B cell (primary cell): ENCODE measurements around the gene SAFB. TPM values are rescaled to one million over a fixed set of nuclear protein-coding genes. Genes with fewer than 3 reads are reported as not detected.

Experiments
- ATAC-seq: fragments of 200-7000 bp; cut with Tn5 transposase; one replicate; pipeline ENCODE4 v1.10.0; 2021; ENCODE audit warnings: low read depth, mild to moderate bottlenecking, moderate number of reproducible peaks, moderate library complexity
- CTCF ChIA-PET: fragments of 350-600 bp; sonication (Branson Sonifier 250); formaldehyde crosslinking; loops from one replicate; lab custom pipeline; 2021; ENCODE audit warnings: antibody characterized with exemption, inconsistent platforms; lab: Charles Lee
- POLR2A ChIA-PET: fragments of 350-600 bp; sonication (Branson Sonifier 250); formaldehyde crosslinking; loops from one replicate; lab custom pipeline; 2021; ENCODE audit warnings: antibody characterized with exemption; lab: Charles Lee
- DNase-seq: peaks from one replicate; pipeline ENCODE4 v3.0.0; 2013
- H2AFZ ChIP-seq: 2 replicates; pipeline ENCODE4 v1.6.1; 2012; ENCODE audit warnings: mild to moderate bottlenecking, low read depth, low read length; ENCODE audit not compliant: insufficient read depth, poor library complexity, severe bottlenecking
- H3K27ac ChIP-seq, 2 donors: 1 replicate in 1 of 2; 2 replicates in 1 of 2; pipeline ENCODE4 v1.5.1; 2012 to 2013; ENCODE audit warnings: low read length in 2 of 2, mild to moderate bottlenecking in 2 of 2, moderate library complexity in 1 of 2
- H3K27me3 ChIP-seq, 4 experiments: fragments of 200-600 bp in 1 of 4; sonication (generic) in 1 of 4; replicated peaks in 1 of 4; 1 replicate in 2 of 4; 2 replicates in 2 of 4; pipeline versions ENCODE4 v1.6.1 to v1.7.0; 2013 to 2016; ENCODE audit warnings: low read length in 3 of 4, mild to moderate bottlenecking in 2 of 4, mixed read lengths in 1 of 4, moderate library complexity in 1 of 4; ENCODE audit not compliant: insufficient read depth in 4 of 4, control insufficient read depth in 3 of 4; ENCODE audit errors: control extremely low read depth in 1 of 4
- H3K36me3 ChIP-seq, 2 experiments: replicated peaks in 1 of 2; 1 replicate in 1 of 2; 2 replicates in 1 of 2; pipeline versions ENCODE4 v1.6.1 to v1.7.1; 2013; ENCODE audit warnings: low read length in 1 of 2; ENCODE audit not compliant: insufficient read depth in 2 of 2, control insufficient read depth in 1 of 2; ENCODE audit errors: control extremely low read depth in 1 of 2, extremely low read depth in 1 of 2
- H3K4me1 ChIP-seq, 2 donors: fragments of 200-600 bp in 1 of 2; sonication (generic) in 1 of 2; 1 replicate in 1 of 2; 2 replicates in 1 of 2; pipeline versions ENCODE4 v1.5.1 to v1.6.1; 2013 to 2017; ENCODE audit warnings: low read length in 2 of 2; ENCODE audit not compliant: control insufficient read depth in 2 of 2, insufficient read depth in 2 of 2
- H3K4me2 ChIP-seq: replicated peaks from 2 replicates; pipeline ENCODE3; 2012; ENCODE audit warnings: mild to moderate bottlenecking, low read depth, low read length; ENCODE audit not compliant: poor library complexity, severe bottlenecking
- H3K4me3 ChIP-seq, 5 experiments: fragments of 200-600 bp in 1 of 5; sonication (generic) in 1 of 5; 1 replicate in 3 of 5; 2 replicates in 2 of 5; pipeline versions ENCODE4 v1.5.1 to v1.7.0; 2011 to 2016; ENCODE audit warnings: low read length in 4 of 5, mild to moderate bottlenecking in 4 of 5, low read depth in 2 of 5, control low read depth in 1 of 5, moderate library complexity in 1 of 5; ENCODE audit not compliant: insufficient read depth in 1 of 5; ENCODE audit errors: control extremely low read depth in 1 of 5, extremely low read depth in 1 of 5
- H3K79me2 ChIP-seq: fragments of 200-600 bp; sonication (generic); one replicate; pipeline ENCODE4 v1.6.0; 2016; ENCODE audit warnings: low read length; ENCODE audit not compliant: control insufficient read depth, insufficient read depth
- H3K9ac ChIP-seq: fragments of 200-600 bp; sonication (generic); 2 replicates; pipeline ENCODE4 v1.6.1; 2017; ENCODE audit warnings: mild to moderate bottlenecking, low read length, moderate library complexity
- H3K9me3 ChIP-seq, 3 donors: one replicate each; pipeline versions ENCODE4 v1.6.1 to v1.7.1; 2013; ENCODE audit warnings: low read length in 2 of 3; ENCODE audit not compliant: control insufficient read depth in 2 of 3, insufficient read depth in 1 of 3; ENCODE audit errors: control extremely low read depth in 1 of 3
- H4K20me1 ChIP-seq: 2 replicates; pipeline ENCODE4 v1.6.0; 2012; ENCODE audit warnings: mild to moderate bottlenecking, low read length; ENCODE audit not compliant: insufficient read depth, control insufficient read depth, poor library complexity, severe bottlenecking
- H3K27ac Mint-ChIP-seq: one replicate; pipeline ENCODE4 v1.8.0; 2021; ENCODE audit warnings: mixed read lengths
- H3K27me3 Mint-ChIP-seq: one replicate; pipeline ENCODE4 v1.8.0; 2021; ENCODE audit warnings: mixed read lengths
- H3K4me1 Mint-ChIP-seq: one replicate; pipeline ENCODE4 v1.8.0; 2021; ENCODE audit warnings: mixed read lengths
- H3K4me3 Mint-ChIP-seq: one replicate; pipeline ENCODE4 v1.8.0; 2021; ENCODE audit warnings: mixed read lengths
- H3K9me3 Mint-ChIP-seq: one replicate; pipeline ENCODE4 v1.8.0; 2022; ENCODE audit warnings: mixed read lengths; ENCODE audit not compliant: insufficient read depth
- CTCF ChIP-seq: fragments of 200-600 bp; IDR thresholded peaks from one replicate; pipeline ENCODE4 v1.8.0; 2022; ENCODE audit warnings: antibody characterized with exemption, mild to moderate bottlenecking
- EZH2 ChIP-seq: IDR thresholded peaks from 2 replicates; pipeline ENCODE4 v1.6.1; 2012; ENCODE audit warnings: borderline replicate concordance, low read depth, mild to moderate bottlenecking, moderate library complexity, low read length; ENCODE audit not compliant: insufficient read depth, poor library complexity, severe bottlenecking
- WGBS: methylation state at CpG from one replicate; pipeline ENCODE4 v1.1.5; 2013; ENCODE audit warnings: missing lambda C conversion rate; ENCODE audit not compliant: insufficient coverage; 5-methylcytosine and 5-hydroxymethylcytosine counted together
- intact Hi-C: fragments of 100-400 bp; cut with micrococcal nuclease; formaldehyde crosslinking; loops from one replicate; pipeline ENCODE4 v1.10.0; 2022
- polyA plus RNA-seq: library from polyadenylated mRNA; depleted of rRNA; stranded (reverse); fragments of >200 nt; gene quantifications from 2 replicates; pipeline ENCODE4 v1.2.3, GENCODE V29; 2012
- total RNA-seq, 2 donors: library from RNA; stranded (reverse); fragments of 120-200 nt in 1 of 2; gene quantifications; 1 replicate in 1 of 2; 2 replicates in 1 of 2; pipeline versions ENCODE4 v1.2.3 to v1.2.4, GENCODE V29; 2013 to 2022

The SAFB gene
- total and polyA plus RNA-seq, 2 donors (not counting 1 experiment from before 2014, with no cell fraction given): 91.0 to 221 TPM

- H3K27me3 ChIP-seq: no peaks in the 10 kb centered on the region
- 99% methylated on average over 17 of the region's 24 CpGs for WGBS
- ChIA-PET POLR2A (no interaction called here), CTCF (interaction anchor here (1.6 kb wide), 1 partner anchor 15 kb away, joined by 3 read pairs; no protein-coding TSS in a partner anchor)
- H3K4me1 ChIP-seq: no peaks in the 10 kb centered on the region
- Mint-ChIP-seq H3K27me3 (no peaks in the 10 kb centered on the region), H3K9me3 (no peaks in the 10 kb centered on the region), H3K4me1 (no peaks in the 10 kb centered on the region), H3K4me3 (no peak overlapping the region), H3K27ac (no peak overlapping the region)
- peaks cover 3 to 95% of the 10 kb centered on the region in 2 experiments for H3K36me3 ChIP-seq
- H3K9me3 ChIP-seq: no peaks in the 10 kb centered on the region
- no peak overlapping the region for H3K4me2 ChIP-seq
- TF ChIP-seq EZH2 (no peak), CTCF (no peak)
- no peak overlapping the region for H3K27ac ChIP-seq
- ATAC-seq (no peak), DNase-seq (no peak)
- H3K9ac ChIP-seq: no peak overlapping the region
- H2AFZ ChIP-seq: no peak overlapping the region
- H3K79me2 ChIP-seq: peaks cover 19% of the 10 kb centered on the region
- intact Hi-C loops: no loop called here
- H3K4me3 ChIP-seq: no peak overlapping the region
- H4K20me1 ChIP-seq: peaks cover 78% of the 10 kb centered on the region
These were observed 30.1 kb upstream of the SAFB start for GRCh38 chr19:5592531-5593342.
